HG03139 (cell line): ENCODE measurements around the gene ERH.
"Not testable (repeated sequence)": the region's sequence is repeated elsewhere in the genome, so short reads cannot be mapped to it uniquely, and the experiment has no call there.

Experiments used
- ATAC-seq: cut with Tn5 transposase; IDR thresholded peaks from one replicate; pipeline ENCODE4 v1.9.1; 2021; ENCODE audit not compliant: unreplicated experiment

Gene ERH

DNA sequence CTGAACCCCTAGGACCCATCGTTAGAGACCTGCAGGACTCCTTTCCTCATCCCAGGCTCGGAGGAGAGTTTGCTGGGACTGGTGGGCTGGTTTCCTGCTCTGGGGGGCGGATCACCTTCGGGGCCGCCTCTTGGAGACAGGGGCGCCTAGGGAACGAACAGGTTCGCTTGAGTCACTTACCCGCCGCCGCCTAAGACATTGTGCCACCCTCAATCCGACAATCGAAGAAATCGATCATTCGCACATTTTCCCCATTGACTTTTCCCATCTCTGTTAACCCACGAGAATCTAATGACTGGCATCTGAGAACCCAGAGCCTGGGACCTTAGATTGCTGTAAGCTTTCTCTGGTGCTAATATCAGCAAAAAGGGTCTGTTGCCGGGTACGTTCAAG lies 715 bp upstream of the ERH start:
- no peak for ATAC-seq

DNA sequence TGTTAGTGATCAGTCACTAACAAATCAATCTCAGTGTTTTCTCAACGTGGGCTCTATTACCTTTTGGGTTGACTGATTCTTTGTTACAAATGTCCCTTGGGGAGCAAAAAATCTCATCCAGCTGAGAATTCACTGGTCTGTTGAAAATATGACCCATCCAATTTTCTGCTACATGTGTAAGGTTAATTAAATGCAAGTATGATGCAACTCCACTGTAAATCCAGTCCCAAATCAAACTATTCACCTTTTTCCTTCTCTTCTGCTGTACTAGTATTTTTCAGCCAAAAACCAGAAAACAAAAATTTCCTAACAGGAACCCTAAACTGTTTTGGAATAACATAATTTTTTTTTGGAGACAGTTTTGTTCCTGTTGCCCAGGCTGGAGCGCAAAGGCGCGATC lies 2.2 kb downstream of the ERH start:
- ATAC-seq: no peak

DNA sequence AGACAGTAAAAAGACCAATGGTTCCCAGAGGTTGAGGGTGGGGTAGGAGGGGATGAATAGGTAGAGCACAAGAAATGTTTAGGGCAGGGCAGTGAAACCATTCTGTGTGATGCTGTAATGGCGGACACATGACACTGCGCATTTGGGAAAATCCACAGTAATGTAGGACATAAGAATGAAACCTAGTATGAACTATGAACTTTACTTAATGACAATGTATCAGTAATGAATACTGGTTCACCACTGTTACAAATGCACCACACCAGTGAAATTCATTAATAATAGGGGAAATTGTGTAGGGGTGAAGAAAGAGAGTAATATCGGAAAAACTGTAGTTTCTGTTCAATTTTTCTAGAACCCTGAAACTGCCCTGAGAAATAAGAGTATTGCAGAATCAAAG lies 5.6 kb downstream of the ERH start:
- ATAC-seq: no peak

DNA sequence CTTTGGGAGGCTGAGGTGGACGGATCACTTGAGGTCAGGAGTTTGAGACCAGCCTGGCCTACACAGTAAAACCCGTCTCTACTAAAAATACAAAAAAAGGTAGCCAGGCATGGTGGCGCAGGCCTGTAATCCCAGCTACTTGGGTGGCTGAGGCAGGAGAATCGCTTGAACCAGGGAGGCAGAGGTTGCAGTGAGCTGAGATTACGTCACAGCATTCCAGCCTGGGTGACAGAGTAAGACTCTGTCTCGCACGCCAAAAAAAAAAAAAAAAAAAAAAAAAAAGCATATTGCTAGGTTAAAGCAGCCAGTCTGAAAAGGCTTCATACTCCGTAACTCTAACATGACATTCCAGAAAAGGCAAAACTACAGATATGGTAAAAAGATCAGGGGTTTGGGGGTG lies 6.7 kb downstream of the ERH start:
- not testable (repeated sequence) for ATAC-seq

DNA sequence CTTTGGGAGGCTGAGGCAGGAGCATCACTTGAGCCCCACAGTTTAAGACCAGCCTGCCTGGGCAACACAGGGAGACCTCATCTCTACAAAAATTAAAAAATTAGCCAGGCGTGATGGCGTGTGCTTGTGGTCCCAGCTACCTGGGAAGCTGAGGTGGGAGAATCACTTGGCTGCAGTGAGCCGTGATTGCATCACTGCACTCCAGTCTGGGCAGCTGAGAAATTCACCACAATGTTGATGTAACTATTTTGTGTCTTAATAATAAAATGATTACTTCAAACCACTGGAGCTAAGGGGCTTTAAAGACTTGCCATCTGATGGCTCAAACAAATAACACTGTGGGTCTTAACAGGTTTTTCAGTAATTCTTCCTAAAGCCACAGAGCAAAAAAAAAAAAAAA lies 10.8 kb downstream of the ERH start:
- ATAC-seq: no peak

DNA sequence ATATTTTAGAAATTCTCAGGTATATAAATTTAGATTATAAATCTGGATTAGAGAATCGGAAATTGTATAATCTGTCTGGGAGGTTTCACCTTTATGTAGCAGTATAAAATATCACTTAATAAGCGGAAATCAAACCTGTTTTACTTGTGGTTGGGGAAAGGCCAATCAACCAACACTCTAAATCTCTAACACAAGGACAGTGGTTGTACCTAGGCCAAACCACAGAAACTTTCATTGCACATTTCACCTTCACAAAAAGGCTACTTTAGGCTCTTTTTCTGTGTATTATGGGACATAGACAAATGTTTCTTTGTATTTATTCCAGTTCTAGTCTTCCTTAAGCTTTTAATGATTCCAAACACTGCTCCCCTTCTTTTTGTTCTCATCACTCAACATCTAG lies 19.8 kb downstream of the ERH start:
- no peak for ATAC-seq

DNA sequence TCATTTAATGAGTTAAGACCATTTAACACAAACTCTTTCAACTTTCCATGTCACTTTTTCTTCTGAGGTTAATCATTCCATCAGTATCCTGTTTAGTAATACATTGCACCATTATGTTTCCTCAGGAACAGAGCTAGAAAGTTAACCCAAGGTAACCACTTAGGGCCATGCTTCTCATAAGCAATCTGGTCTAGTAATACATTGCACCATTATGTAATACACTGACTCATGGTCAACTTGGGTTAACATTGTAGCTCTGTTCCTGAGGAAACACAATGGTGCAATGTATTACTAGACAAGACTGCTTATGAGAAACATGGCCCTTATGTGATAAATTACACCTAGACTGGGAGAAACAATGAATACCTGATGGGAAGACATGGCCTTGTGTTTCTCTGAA lies 21.7 kb downstream of the ERH start:
- no peak for ATAC-seq

DNA sequence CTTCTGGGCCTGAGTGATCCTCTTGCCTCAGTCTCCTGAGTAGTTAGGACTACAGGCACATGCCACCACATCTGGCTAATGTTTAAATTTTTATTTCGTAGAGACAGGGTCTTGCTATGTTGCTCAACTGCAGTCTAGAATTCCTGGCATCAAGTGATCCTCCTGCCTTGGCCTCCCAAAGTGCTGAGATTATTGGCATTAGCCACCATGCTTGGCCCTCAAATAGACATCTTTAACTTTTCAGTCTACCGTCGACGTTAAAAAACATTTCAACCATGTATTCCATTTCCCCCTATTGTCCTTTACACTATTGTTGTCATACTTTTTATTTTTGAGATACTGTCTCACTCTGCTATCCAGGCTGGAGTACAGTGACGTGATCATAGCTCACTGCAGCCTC lies 22.4 kb downstream of the ERH start:
- no peak for ATAC-seq

DNA sequence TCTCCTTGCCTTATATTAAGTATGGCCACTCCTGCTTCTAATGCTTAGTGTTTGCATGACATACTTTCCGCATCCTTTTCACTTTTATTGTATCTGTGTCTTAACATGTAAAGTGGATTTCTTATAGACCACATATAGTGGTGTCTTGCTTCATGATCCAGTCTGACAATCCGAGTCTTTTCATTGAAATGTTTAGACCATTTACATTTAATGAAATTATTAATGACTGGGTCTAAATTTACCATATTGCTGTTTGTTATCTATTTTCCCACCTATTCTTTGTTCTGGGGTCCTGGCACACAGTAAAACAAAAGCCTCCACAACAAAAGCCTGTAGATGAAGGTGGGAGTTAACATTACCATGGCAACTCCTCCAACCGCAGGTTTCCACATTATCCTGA lies 22.9 kb downstream of the ERH start:
- ATAC-seq: no peak

DNA sequence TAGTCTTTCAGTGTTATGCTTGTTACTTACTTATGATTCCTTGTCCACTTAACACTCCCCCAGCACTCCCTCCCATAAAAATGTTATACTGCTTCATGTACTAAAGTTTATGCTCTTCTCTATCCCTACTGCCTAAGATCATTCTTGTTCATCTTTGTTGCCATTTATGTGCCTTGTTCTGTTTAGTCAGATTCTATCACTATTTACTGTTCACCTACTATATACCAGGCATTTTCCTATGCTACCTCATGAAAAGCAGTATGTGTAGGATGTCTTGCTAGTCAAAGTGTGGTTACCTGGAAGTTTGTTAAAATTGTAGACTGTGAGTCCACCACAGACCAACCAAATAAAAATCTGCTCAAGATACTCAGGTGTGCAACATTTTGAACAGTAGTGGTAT lies 23.9 kb downstream of the ERH start:
- ATAC-seq: no peak

DNA sequence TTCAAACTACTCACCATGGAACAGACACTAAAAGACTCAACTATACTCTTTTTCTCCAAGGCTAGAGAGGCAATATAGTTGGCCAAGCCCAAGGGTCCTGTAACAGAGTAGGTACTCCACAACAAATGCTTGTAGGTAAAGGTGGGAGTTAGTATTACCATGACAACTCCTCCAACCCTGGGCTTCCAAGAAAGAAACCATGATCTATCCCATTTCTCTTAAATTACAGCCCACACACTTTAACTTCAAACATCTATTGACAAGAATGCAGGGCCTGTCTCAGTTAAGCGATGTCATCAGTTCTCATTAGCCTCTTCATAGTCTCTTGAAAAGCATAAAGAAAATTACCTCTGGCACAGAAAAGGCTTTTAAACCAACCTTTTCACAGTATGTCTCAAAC lies 25.0 kb downstream of the ERH start:
- ATAC-seq: no peak

DNA sequence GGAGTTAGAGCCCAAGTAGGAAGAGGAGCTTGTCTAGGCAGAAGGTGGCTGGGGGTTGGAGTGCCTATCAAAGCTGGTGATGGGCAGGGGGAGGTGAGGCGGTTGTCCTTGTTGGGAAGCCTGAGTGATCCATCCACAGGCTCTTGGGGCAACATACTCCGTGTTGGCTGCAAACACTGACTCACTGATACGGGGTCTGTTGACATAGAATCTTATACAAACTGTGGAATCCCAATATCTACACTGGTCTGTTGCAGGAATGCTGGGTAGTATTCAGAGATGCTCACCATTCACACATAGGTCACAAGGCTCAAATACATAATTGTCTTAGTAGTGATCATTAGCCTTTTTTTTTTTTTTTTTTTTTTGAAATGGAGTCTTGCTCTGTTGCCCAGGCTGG lies 26.0 kb downstream of the ERH start:
- no peak for ATAC-seq

DNA sequence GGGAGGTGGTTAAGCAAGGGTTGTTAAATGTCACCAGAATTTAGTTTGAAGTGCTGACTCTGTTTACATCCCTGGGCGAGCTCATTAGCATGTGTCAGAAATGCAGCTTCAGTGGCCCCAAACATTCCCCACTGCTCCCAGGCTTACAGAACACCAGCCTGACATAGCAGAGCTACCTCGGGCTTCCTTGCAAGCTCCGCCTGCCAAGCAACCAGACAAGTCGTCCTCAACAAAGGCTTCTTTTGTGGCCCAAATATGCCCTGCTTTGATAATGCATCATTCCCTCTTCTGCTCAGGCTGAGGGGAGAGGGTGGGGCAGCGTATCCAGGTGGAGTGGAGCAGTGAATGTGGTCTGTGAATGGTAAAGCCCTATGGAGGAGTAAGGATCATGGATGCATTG lies 28.0 kb downstream of the ERH start:
- no peak for ATAC-seq

DNA sequence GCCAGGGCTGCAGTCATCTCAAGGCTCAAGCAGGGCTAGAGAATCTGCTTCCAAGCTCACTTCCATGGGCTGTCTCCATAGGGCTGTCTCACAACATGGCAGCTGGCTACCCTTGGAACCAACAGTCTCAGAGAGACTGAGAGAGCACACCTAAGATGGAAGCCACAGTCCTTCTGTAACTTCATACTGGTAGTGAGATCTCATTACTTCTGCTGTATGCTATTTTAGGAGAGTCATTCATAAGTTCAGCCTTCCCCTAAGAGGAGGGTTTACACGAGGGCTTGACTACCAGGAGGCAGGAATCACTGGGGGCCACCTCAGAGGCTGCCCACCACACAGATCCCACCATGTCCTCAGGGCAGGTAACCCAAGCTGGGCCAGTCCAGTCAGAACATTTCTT lies 29.7 kb downstream of the ERH start:
- ATAC-seq: no peak

DNA sequence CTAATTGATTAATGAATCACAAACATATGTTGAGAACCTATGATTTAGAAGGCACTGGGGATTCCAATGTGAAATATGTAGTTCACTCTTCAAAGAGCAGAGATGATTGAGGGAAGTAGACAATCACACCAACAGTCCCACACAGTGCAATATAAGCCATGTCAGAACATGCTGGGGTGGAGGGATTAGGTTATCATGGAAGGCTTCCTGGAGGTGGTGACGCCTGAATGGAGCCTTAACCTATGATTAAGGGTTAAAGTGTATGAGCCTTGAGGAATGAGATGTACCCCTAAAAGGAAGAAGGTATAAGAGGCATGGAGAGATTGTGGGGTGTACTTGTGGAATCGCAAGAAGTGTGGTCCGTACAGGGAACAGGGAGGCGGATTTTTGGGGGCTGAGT lies 31.3 kb downstream of the ERH start:
- no peak for ATAC-seq

DNA sequence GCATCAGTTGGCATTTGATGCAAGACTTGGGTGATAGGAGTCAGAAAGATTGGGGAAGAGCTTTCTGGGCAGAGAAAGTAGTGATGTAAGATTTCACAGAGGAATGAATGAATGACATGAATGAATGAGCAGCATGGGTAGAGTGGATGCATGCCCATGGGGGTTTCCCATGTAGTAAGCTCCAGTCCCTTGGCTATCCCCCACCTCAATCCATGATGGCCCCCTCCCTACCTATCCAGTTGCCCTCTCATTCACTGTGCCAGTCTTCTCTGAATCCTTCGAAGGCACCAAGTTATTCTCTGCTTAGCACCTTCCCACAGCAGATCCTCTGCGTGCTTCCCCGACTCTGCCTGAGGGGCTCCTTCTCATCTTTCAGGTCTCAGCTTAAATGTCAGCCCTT lies 32.0 kb downstream of the ERH start:
- no peak for ATAC-seq

DNA sequence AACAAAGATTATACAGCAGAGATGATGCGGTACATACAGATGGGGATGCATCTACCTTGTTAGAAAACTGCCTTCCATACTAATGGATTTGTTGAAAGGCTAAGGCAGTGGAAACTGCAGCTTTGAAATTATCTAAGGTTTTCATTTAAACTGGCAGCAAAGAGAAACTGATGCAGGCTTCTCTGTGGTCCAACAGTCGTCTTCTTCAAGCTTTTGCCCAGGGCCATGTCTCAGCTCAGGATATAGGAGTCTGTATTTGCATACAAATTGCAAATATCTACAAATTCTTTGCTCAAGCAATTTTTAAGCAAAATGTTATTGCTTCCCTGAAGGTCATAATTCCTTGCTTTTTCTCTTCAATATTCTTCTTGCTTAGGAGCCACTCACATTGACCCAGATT lies 33.7 kb downstream of the ERH start:
- ATAC-seq: no peak

DNA sequence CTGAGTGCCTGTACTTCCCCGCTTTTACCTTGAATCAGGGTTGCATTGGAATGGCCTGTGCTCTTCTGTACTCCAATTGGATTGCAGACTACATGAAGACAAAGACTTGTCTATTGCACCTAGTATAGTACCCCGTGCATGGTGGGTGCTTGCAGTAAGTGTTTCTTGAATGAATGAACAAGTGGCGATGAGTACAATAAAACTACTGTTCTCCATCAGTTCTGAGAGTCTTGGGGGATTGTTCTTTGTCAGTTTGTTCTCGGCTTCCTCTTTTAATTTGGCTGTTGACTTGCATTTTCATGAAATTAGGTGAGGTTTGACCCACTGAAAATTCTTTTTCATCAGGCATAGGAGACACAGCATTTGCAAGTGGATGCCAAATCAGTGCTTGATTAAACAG lies 34.1 kb downstream of the ERH start:
- ATAC-seq: no peak

DNA sequence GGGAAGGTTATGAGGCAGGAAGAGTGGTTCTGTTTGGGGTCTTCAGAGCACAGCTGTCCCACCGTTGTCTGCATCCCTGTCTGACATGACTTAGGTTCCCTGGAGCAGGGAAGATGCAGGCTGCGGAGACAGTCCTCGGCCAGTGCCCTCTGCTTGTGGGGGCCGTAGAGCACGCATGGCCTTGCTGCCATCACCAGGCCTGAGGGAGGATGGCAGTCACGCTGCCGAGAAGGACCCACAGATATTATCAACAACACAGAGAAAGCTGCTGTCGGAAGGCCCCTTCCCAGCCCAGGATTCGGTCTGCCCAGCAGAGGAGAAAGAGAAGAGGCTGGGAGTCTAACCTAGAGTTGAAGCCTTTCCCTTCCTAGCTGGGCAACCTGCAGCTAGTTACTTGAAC lies 35.0 kb downstream of the ERH start:
- no peak for ATAC-seq

DNA sequence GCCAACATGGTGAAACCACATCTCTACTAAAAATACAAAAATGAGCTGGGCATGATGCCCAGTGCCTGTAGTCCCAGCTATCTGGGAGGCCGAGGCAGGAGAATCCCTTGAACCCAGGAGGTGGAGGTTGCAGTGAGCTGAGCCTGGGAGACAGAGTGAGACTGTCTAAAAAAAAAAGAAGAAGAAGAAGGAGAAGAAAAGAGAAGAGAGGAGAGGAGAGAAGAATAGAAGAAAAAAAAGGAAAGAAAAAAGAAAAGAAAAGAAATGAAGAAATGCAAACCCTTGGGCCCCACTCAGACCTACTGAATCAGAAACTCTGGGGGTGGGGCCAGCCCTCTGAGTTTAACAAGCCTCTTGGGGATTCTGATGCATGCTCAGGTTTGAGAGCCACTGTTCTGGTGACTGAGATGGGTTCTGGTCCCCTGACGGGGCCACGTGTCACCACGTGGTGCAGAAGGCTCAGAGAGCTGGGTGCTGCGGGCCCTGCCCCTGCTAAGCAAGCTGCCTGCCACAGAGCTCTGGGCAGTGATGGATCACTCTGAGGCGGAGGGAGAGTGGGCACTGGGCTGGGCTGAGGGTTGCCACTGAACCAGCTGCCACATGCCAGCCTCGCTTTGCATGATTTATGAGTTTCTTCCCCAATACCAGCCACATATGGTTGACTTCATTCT lies 37.5 kb downstream of the ERH start:
- no peak for ATAC-seq

DNA sequence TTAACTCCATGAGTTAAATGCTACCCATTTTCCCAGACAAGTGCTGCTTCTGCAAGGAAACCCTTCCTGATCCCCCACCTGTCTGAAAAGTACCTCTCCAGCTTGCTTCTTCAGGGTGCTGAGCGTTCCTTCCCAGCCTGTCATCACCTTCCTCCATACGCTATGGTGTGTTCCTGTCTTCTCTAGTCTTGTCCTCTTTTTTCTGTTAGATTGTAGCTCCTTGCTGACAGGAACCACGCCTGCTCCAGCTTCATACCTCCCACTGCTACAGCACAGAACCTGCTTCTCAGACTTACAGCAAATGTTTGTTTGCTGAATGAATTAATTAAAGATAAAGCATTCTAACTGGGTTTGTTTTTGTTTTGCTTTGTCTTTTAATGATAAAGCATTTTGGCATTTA lies 39.1 kb downstream of the ERH start:
- ATAC-seq: no peak

DNA sequence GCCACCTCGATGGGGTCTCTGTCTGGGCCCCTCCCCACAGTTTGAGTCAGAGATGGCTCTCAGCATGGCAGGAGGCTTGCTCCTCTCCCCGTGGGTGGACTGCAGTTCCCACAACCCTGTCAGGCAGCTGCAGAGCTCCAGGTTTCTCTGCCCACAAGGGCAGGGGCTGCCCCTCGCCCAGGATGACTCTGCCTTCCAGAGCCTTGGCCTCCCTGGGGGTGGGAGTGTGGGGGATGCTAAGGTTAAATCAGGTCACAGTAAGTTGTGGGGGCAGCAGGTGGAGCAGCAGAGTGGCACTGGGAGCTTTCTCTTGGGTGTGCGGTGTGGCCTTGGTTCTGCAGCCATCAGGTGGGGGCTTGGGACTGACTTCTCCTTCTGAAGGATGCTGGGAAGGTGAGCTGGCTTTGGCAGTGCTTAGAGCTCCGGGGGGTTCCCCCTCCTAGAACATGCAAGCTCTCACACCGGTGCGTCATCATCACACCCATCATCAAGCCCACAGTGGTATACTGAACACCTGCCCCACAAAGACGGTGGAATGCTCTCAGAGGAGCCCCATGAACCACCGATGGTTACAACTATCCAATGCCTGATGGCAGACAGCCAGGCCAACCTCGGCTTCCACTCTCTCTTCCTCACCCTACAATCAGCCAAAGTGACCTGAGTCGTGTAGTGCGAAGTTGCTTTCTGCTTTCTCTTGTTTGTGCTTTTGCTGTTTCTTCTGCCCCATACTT lies 39.7 kb downstream of the ERH start:
- ATAC-seq: no peak

DNA sequence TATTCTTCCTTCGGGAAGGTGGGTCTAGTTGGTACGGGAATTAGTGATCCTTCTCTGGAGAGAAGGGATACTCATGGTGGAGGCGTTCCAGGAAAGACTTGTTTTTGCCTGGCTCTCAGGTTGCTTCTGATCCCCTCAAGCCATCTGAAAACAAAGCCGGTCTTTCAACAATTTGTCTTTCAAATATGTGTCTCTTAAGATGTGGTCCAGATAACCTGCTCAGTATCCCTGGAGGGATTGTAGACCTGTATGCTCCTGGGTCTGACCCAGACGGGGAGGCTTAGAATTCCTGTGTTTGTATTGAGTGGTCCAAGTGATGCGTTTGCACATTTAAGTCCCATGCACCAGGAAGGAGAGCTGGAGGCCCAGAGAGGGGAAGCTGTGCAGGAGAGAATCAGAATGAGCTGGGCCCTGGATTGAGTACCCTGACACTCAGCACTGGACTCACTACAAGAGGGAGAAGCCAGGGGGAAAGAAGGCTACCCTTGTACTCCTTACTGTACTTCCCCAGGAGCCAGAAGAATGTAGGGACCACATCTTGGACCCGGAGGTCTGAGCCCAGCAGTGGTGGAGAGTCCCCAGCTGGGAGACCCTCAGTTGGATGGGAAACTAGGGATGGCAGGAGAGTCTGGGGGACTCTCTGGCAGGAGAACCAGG lies 40.4 kb downstream of the ERH start:
- no peak for ATAC-seq
